ENCODE measurements around the gene PARM1. TPM values are rescaled to one million over a fixed set of nuclear protein-coding genes. Genes with fewer than 3 reads are reported as not detected.

PARM1 gene
- total and polyA plus RNA-seq, 9 of the 15 experiments (the other 6 are each of a cell fraction or from before 2014, with no cell fraction given): 0.07 TPM; not detected in 8

DNA sequence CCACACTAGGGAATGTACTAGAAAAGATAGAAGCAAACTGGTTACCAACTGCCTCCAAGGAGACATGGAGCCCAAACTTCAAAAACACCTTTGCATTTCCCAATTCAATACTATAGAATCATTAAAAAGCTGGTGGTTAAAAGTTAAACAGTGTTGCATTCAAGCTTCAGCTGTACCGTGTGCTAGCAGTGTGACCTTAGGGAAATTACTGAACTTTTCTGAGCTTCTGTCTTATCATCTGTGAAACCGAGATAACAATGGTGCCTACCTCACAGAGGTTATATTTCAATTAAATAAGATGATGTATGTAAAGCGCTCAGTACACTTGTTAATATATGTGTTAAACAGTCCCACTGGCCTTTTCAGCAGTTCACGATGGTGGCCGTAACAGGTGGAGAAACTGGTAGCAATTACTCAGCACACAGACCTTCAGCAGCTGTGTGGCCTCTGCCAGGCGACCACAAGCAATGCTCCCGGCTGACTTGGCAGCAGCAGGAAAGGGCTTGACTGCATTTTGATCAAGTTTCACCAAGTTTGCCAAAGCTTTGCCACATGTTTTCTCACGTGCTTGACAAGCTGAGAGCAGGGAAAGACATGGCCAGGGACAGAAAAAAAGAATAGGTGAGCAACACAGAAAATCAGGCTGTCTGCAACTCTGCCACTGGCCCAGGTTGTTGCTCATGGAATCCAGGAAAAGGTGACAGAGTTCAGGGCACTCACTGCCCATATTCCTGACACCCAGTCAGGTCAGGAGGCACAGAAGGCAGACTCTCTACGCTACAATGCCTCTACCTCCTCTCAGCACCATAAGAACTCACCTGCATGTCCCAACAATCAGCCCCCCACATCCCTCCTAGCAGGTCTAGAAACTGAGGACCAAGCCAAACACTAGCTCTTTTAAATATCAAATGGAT is 72.1 kb downstream of the PARM1 start (continued):
- TF ChIP-seq, protein P1, sequence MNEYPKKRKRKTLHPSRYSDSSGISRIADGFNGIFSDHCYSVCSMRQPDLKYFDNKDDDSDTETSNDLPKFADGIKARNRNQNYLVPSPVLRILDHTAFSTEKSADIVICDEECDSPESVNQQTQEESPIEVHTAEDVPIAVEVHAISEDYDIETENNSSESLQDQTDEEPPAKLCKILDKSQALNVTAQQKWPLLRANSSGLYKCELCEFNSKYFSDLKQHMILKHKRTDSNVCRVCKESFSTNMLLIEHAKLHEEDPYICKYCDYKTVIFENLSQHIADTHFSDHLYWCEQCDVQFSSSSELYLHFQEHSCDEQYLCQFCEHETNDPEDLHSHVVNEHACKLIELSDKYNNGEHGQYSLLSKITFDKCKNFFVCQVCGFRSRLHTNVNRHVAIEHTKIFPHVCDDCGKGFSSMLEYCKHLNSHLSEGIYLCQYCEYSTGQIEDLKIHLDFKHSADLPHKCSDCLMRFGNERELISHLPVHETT (CRISPR knock-in tag; conservative IDR thresholded peaks at IDR 0.05 in 1 of 2, IDR thresholded peaks at IDR 0.05 in 1 of 2): no peak
- TF ChIP-seq, protein P2, sequence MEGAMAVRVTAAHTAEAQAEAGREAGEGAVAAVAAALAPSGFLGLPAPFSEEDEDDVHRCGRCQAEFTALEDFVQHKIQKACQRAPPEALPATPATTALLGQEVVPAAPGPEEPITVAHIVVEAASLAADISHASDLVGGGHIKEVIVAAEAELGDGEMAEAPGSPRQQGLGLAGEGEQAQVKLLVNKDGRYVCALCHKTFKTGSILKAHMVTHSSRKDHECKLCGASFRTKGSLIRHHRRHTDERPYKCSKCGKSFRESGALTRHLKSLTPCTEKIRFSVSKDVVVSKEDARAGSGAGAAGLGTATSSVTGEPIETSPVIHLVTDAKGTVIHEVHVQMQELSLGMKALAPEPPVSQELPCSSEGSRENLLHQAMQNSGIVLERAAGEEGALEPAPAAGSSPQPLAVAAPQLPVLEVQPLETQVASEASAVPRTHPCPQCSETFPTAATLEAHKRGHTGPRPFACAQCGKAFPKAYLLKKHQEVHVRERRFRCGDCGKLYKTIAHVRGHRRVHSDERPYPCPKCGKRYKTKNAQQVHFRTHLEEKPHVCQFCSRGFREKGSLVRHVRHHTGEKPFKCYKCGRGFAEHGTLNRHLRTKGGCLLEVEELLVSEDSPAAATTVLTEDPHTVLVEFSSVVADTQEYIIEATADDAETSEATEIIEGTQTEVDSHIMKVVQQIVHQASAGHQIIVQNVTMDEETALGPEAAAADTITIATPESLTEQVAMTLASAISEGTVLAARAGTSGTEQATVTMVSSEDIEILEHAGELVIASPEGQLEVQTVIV (CRISPR knock-in tag; IDR thresholded peaks at IDR 0.05; ENCODE audit: borderline replicate concordance): no peak
- no peak for TF ChIP-seq ZNF239 (CRISPR knock-in tag; IDR thresholded peaks at IDR 0.05)

DNA sequence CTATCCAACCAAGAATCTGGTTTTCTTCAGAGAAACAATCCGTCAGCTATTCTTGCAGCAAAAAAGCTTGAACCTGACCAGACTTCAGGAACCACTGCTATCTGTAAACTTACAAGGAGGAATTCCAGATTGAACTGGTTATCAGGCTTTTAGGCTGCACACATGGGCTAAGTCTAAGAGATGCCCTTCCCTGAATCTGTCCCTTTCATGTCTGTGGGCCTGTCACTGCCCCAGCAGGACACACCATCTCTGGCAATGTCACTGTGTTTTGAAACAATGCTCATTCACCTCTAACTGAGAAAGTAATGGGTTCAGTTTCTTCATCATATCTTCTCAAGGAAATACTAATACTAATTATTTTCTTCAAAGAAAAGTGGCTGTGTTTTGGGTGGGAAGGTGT is 72.8 kb downstream of the PARM1 start:
- Histone ChIP-seq H3K9ac (ENCODE audit: insufficient read depth in 1 of 2, low read depth in 2 of 2, low read length in 2 of 2) (no peak overlapping the region), H3K27me3 (ENCODE audit: control insufficient read depth in 2 of 2, insufficient read depth in 2 of 2, low read length in 2 of 2) (no peaks in the 10 kb centered on the region), H3K9me1 (ENCODE audit: control insufficient read depth, insufficient read depth, low read length) (no peaks in the 10 kb centered on the region), H3K36me3 (ENCODE audit: control insufficient read depth, insufficient read depth, low read length) (no peaks in the 10 kb centered on the region), H3K4me1 (replicated peaks in 1 of 2; ENCODE audit: control insufficient read depth in 2 of 2, insufficient read depth in 2 of 2, low read length in 2 of 2) (no peaks in the 10 kb centered on the region), H3K27ac (ENCODE audit: extremely low read depth, low read depth, low read length) (no peak overlapping the region), H3K4me3 (no peak overlapping the region), H3K4me2 (ENCODE audit: insufficient read depth, low read length) (no peak overlapping the region), H3K9me3 (replicated peaks; ENCODE audit: control insufficient read depth, insufficient read depth, low read depth, low read length) (no peaks in the 10 kb centered on the region), H2AFZ (ENCODE audit: low read depth, low read length) (no peak overlapping the region), H4K20me1 (replicated peaks; ENCODE audit: control insufficient read depth, insufficient read depth, low read length) (no peaks in the 10 kb centered on the region), H3K79me2 (ENCODE audit: control insufficient read depth, insufficient read depth, low read length) (no peaks in the 10 kb centered on the region)
- CTCF ChIA-PET (ENCODE audit: low intra/inter-chr PET ratio): no interaction called here
- in situ Hi-C loops (cut with MboI) (no loop called here), intact Hi-C loops (cut with micrococcal nuclease) (no loop called here)
- ATAC-seq: no peak
- DNase-seq (ENCODE audit: extremely low read depth in 1 of 4, low spot score in 3 of 4): no peak
- POLR2A ChIA-PET: no interaction called here
- no TSS peak for BruUV-seq (replicated peaks)
- WGBS (ENCODE audit: insufficient coverage, low coverage, missing lambda C conversion rate): 0% methylated on average over 1 of the region's 1 CpG
- no peak for FAIRE-seq
- TF ChIP-seq PML (IDR thresholded peaks at IDR 0.05; ENCODE audit: low read length): no peak
- TF ChIP-seq ZNF444 (CRISPR knock-in tag; IDR thresholded peaks at IDR 0.05): no peak
- no peak for TF ChIP-seq HCFC1 (IDR thresholded peaks at IDR 0.05; ENCODE audit: low read depth, low read length)
- no peak for TF ChIP-seq STAG1 (CRISPR knock-in tag; IDR thresholded peaks at IDR 0.05; ENCODE audit: borderline replicate concordance)
- TF ChIP-seq, protein P3, sequence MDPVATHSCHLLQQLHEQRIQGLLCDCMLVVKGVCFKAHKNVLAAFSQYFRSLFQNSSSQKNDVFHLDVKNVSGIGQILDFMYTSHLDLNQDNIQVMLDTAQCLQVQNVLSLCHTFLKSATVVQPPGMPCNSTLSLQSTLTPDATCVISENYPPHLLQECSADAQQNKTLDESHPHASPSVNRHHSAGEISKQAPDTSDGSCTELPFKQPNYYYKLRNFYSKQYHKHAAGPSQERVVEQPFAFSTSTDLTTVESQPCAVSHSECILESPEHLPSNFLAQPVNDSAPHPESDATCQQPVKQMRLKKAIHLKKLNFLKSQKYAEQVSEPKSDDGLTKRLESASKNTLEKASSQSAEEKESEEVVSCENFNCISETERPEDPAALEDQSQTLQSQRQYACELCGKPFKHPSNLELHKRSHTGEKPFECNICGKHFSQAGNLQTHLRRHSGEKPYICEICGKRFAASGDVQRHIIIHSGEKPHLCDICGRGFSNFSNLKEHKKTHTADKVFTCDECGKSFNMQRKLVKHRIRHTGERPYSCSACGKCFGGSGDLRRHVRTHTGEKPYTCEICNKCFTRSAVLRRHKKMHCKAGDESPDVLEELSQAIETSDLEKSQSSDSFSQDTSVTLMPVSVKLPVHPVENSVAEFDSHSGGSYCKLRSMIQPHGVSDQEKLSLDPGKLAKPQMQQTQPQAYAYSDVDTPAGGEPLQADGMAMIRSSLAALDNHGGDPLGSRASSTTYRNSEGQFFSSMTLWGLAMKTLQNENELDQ (CRISPR knock-in tag; IDR thresholded peaks at IDR 0.05; ENCODE audit: borderline replicate concordance): no peak
- no peak for TF ChIP-seq SREBF1 (IDR thresholded peaks at IDR 0.05; ENCODE audit: borderline replicate concordance, low read depth, low read length)
